NCI-H2196 (cell line): ENCODE measurements around the gene MIPEP.
"Not testable (repeated sequence)": the region's sequence is repeated elsewhere in the genome, so short reads cannot be mapped to it uniquely, and the experiment has no call there.

ENCODE experiments used
- DNase-seq: peaks from one replicate; lab custom pipeline; 2025; ENCODE audit not compliant: unreplicated experiment; lab: John Stamatoyannopoulos, UW

The MIPEP gene

DNA sequence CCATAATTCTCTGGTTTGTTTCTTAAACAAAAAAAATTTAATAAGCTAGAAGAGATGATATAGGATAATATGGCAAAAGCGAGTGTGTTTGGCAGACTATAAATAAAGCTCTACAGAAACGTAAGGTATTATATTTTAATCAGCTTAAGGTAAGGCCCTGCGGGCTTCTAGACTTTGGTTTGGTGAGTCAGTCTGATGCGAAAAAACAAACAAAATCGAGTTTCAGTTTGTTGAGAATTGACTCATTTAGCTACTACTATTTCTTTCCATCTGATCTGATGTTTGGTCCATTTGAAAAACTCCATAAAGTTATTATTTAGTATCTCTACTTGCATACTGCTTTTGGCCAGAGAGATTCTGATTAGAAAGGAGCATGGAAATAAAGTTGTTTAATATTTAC is 138.0 kb downstream of the MIPEP start:
- no peak for DNase-seq

DNA sequence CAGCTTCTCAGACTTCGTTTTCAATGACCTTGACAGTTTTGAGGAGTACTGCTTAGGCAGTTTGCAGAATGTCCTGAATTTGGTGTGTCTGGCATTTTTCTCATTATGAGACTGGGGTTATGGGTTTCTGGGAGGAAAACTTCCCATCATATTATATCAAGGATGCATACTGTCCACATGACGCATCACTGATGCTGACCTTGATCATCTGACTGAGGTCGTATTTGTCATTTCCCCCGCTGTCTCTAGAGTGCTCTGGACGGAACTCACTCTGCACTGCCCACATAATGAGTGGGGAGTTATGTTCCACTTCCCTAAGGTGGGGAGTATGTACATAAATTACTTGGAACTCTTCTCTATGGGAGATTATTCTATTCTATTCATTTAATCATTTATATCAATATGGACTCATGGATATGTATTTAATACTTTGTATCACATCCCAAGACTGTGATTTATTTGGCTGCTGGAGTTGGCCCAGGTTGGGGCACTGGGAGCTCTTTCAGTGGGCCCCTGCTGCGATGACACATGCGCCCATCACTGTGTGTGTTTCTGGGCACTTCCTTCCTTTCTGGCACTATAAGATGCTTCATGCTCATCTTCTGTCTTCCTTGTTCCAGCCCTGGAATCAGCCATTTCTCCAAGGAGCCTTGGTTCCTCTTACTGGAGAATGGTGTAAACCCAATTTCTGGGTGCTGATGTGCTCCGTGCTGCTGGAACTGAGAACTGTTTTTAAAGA is 138.6 kb downstream of the MIPEP start:
- no peak for DNase-seq

GRCh38 chr13:23749288-23749873 is 139.8 kb downstream of the MIPEP start:
- no peak for DNase-seq

DNA sequence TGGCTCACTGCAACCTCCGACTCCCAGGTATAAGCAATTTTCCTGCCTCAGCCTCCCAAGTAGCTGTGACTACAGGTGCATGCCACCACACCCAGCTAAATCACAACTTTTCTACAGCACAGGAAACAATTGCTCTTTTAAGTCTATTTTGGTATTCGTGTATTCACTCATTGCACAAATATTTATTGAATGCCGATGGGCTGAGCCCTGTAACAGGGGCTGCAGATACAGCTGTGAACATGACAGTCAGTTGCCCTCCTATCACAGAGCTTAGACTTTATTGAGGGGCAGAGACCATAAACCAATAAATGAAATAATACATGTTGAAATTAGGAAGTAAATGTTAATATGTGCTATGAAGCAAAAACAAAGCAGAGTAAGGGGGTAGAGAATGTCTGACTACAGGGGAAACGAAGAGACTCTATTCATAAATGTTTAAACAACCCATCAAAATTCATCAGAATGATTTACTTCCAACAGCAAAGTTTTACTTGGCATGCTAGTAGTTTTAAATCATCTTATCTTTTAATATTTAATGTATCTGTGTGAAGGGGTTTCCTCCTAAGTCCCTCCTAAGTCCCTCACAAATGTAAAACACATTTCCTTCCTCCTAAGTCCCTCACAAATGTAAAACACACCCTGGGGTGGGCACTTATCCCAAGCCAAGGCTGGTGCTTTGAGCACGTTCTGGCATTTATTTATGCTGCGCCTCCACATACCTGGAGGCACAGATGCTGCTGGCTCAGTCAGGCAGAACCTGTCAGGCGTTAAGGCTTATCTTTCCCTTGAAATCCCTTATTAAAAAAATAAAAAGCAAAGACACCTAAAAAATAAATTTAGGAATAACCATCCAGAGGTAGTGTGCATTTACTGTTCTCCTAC is 140.8 kb downstream of the MIPEP start:
- DNase-seq = no peak

GRCh38 chr13:23746141-23746540 is 143.1 kb downstream of the MIPEP start:
- not testable (repeated sequence) for DNase-seq

- no peak for DNase-seq
Observed at GRCh38 chr13:23744315-23744714, 144.9 kb downstream of the MIPEP start.

- DNase-seq = no peak
Observed at GRCh38 chr13:23743278-23744076, 145.7 kb downstream of the MIPEP start.

DNA sequence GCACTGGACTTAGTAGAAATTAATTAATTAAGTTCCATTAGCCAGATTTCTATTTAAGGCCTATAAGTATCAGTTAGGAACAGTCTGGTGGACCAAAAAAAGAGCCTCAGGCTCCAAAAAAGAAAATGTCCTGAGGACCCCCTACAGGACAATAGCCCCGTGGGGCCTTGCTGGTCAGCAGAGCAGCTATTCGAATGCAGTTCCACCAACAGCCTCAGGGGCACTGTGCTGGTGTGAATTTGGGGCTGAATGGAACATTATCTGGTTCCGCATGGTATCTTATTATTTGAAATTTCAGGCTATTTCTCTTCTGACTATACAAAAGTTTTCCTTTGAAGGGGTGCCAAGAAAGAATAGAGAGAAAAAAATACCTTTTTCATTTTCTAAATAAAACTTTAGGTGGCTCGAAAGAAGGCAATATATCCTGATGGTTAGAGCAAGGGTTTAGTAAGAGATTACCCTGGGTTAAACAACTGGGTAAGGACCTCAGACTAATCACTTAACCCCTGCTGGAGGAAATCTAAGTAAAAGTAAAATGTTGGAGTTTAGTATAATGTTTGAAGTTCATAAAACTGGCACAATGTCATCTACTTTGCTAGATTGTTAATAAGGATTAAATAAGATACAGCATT is 147.2 kb downstream of the MIPEP start:
- DNase-seq = no peak

GRCh38 chr13:23740002-23740401 is 149.2 kb downstream of the MIPEP start:
- no peak for DNase-seq

GRCh38 chr13:23739596-23739995 is 149.6 kb downstream of the MIPEP start:
- peak; percentile 43 for DNase-seq

DNA sequence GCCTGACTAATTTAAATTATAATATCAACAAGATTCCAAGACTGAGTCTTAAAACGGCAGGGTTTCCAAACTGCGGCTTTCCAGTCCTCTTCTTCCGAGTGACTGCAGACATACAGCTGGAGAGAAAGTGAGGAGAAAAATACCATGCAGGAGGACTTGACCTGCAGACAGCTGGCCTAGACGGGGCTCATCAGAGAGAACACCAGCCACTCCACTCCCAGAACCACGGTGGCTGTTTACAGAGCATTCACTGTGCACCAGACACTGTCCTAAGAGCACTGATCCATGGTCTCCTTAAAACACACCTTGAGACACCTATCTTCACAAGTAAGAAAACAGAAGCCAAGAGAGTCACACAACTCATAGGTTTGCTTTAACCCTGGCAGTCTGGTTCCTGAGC is 152.7 kb downstream of the MIPEP start:
- no peak for DNase-seq

- no peak for DNase-seq
Observed at GRCh38 chr13:23735329-23735728, 153.9 kb downstream of the MIPEP start.

DNA sequence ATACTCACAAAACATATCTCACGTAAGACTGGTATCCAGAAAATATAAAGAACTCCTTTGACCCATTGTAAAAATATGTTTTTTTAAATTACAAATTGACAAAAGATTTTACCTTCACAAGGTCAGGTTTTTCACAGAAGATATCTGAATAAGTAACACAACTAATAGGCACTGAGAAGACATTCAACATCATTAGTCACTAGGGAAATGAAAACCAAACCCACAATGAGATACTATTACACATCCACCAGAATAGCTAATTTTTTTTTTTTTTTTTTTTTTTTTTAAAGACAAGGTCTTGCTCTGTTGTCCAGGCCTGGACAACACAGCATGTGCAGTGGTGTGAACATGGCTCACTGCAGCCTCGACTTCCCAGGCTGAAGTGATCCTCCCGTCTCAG is 157.5 kb downstream of the MIPEP start:
- DNase-seq = no peak

DNA sequence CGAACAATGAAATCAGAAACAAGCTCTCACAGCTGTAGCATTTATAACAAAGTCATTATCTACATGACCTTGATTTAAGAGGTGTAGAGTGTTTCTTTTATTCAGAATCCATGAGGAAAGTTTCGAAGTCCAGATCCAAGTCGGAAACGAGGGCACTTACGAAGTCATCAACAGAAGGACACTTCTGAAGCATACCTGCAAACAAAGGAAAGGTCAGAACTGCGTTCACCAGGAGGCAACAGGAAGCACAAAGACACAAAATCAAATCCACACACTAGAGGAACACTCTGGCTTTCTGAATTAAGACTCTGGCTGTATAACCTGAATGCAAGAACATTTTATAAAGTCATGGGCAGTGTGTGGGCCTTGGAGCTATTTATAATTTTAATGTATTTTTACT is 158.9 kb downstream of the MIPEP start:
- no peak for DNase-seq

GRCh38 chr13:23729531-23729930 is 159.7 kb downstream of the MIPEP start:
- DNase-seq = no peak

- DNase-seq = no peak
Observed at GRCh38 chr13:23728807-23729206, 160.4 kb downstream of the MIPEP start.

DNA sequence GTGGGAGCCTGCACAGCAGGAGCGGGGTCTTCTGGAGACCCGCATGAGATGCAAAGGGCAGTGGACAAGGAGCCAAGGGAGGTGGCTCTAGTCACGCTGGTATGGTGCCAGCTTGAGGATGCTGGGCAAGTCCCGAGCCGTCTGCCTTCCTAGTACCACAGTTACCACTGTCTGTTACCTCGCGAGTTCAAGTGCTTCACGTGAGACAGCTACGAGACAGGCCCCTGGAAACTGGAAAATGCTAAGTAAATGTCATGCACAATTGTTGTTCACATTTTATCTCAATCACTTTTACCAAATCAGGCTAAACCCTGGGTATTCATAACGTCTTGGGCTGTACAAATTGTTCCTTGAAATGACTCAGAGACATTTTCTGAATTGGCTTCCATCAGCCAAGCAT is 163.3 kb downstream of the MIPEP start:
- DNase-seq = no peak

- no peak for DNase-seq
Observed at GRCh38 chr13:23724196-23724970, 164.8 kb downstream of the MIPEP start.

- no peak for DNase-seq
Observed at GRCh38 chr13:23723471-23723870, 165.7 kb downstream of the MIPEP start.
